HG03520 (cell line): ENCODE data around the gene CD44.

ENCODE experiments used
- ATAC-seq: cut with Tn5 transposase; IDR thresholded peaks from one replicate; pipeline ENCODE4 v1.9.1; 2021; ENCODE audit warnings: mild to moderate bottlenecking, moderate library complexity; ENCODE audit not compliant: unreplicated experiment

CD44 gene

GRCh38 chr11:35111161-35112055 lies 27.6 kb upstream of the CD44 start:
- ATAC-seq = no peak

- ATAC-seq = no peak
These were observed 26.7 kb upstream of the CD44 start for GRCh38 chr11:35112056-35112845.

- ATAC-seq = no peak
These were observed 26.2 kb upstream of the CD44 start for GRCh38 chr11:35112846-35113105.

GRCh38 chr11:35114906-35115687 lies 23.9 kb upstream of the CD44 start:
- peak; percentile 54 for ATAC-seq

GRCh38 chr11:35115688-35116030 lies 23.3 kb upstream of the CD44 start:
- no peak for ATAC-seq

- no peak for ATAC-seq
These were observed 22.7 kb upstream of the CD44 start for GRCh38 chr11:35116245-35116644.

GRCh38 chr11:35116762-35117640 lies 22.0 kb upstream of the CD44 start:
- no peak for ATAC-seq

- peak; percentile 67 for ATAC-seq
These were observed 20.1 kb upstream of the CD44 start for GRCh38 chr11:35118906-35119305.

- no peak for ATAC-seq
These were observed 17.6 kb upstream of the CD44 start for GRCh38 chr11:35121326-35121865.

GRCh38 chr11:35122308-35122707 lies 16.7 kb upstream of the CD44 start:
- no peak for ATAC-seq

GRCh38 chr11:35126000-35126878 lies 12.7 kb upstream of the CD44 start:
- peak; percentile 54 for ATAC-seq

GRCh38 chr11:35126879-35127581 lies 11.9 kb upstream of the CD44 start:
- no peak for ATAC-seq

- no peak for ATAC-seq
These were observed 11.4 kb upstream of the CD44 start for GRCh38 chr11:35127619-35128018.

- no peak for ATAC-seq
These were observed 7.9 kb upstream of the CD44 start for GRCh38 chr11:35131094-35131493.

GRCh38 chr11:35131886-35132285 lies 7.1 kb upstream of the CD44 start:
- no peak for ATAC-seq

- no peak for ATAC-seq
These were observed 5.3 kb upstream of the CD44 start for GRCh38 chr11:35133656-35134055.

GRCh38 chr11:35134403-35135148 lies 4.4 kb upstream of the CD44 start:
- ATAC-seq = no peak

GRCh38 chr11:35135222-35135621 lies 3.7 kb upstream of the CD44 start:
- ATAC-seq = no peak
